GM12891 (cell line): ENCODE results near the gene MRPL55.

Experiments
- POLR2A ChIP-seq: IDR thresholded peaks from 2 replicates; pipeline ENCODE4 v1.6.1; 2011; ENCODE audit warnings: low read depth, low read length, control low read depth
- POLR2AphosphoS5 ChIP-seq: IDR thresholded peaks from 2 replicates; pipeline ENCODE4 v1.6.1; 2011; ENCODE audit warnings: low read depth, low read length, control low read depth

DNA sequence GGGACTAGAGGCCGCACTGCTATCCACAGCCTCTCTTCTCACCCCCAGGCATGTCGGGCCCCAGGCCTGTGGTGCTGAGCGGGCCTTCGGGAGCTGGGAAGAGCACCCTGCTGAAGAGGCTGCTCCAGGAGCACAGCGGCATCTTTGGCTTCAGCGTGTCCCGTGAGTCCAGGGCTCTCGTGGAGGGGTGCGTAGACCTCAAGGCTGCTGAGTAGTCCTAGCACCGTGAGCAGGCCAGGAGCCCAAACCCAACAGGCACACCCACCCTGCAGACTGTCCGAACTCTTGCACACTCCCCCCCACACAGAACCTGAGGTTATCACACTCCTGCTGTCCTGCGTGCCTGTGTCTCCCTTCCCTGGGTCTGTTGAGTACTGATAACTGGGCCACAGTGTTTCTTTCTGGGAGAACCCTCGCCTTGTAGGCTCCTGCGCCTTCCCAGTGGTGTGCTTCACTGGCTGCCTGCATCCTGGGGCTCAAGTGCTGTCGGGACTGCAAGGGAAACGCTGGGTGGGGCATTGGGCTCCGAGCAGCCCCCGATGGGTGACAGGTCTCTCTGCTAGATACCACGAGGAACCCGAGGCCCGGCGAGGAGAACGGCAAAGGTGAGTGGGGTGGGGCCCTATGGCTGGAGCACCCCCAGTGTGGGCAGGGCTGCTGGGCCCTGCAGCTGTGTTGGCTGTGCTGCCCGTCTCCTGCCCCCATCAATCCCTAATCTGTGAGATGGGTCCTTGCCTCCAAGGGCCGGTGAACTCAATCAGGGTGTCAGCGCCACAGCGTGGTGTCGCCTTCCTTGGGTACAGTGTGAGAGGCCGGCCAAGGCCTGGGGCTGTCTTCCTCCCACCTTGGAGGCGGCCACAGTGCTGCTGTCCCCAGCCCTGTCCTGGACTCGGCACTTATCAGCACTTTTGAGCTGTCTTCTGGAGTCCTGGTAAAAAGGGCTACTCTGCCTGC is 36.6 kb upstream of the MRPL55 start:
- TF ChIP-seq POLR2AphosphoS5: no peak
- no peak for TF ChIP-seq POLR2A
